Colonic mucosa (tissue), 4 donors: ENCODE data around the gene CRYBG1. TPM values are rescaled to one million over a fixed set of nuclear protein-coding genes. Genes with fewer than 3 reads are reported as not detected.

Source experiments
- DNase-seq: peaks from one replicate; pipeline ENCODE4 v3.0.0-alpha.2; 2020
- H3K27ac ChIP-seq: fragments of 200-600 bp; one replicate; pipeline ENCODE4 v1.8.0; 2021
- H3K27me3 ChIP-seq: fragments of 200-600 bp; one replicate; pipeline ENCODE4 v1.8.0; 2021
- H3K36me3 ChIP-seq: fragments of 200-600 bp; one replicate; pipeline ENCODE4 v1.8.0; 2021
- H3K4me1 ChIP-seq: fragments of 200-600 bp; one replicate; pipeline ENCODE4 v1.8.0; 2021; ENCODE audit warnings: mild to moderate bottlenecking
- H3K4me3 ChIP-seq: fragments of 200-600 bp; one replicate; pipeline ENCODE4 v1.8.0; 2021
- H3K9ac ChIP-seq, 2 donors: one replicate each; pipeline ENCODE4 v1.7.0; 2013; ENCODE audit warnings: control low read depth in 2 of 2, low read depth in 2 of 2, low read length in 2 of 2
- H3K9me3 ChIP-seq: fragments of 200-600 bp; one replicate; pipeline ENCODE4 v1.8.0; 2021
- CTCF ChIP-seq: fragments of 200-600 bp; IDR thresholded peaks from one replicate; pipeline ENCODE4 v1.8.0; 2022; ENCODE audit warnings: antibody characterized with exemption, mild to moderate bottlenecking
- intact Hi-C: fragments of 100-400 bp; cut with DNase I; formaldehyde crosslinking; loops from one replicate; pipeline ENCODE4 v1.14.1; 2022
- total RNA-seq, 2 donors: library from RNA; stranded (reverse); fragmentation: NEBNext Ultra II Directional in 1 of 2; extraction: Animal tissue kit (Norgen Biotek cat#: 25700) in 1 of 2; gene quantifications; one replicate each; pipeline ENCODE4 v1.2.1, GENCODE V29; 2021
- donor health status: healthy.
- donor health status: DM: no; HTN: no; CAD: no.
- donor health status: DM: no; HTN: no; CAD: no.

The CRYBG1 gene
- total RNA-seq, 2 donors from 2014 or later = 80.5 to 102 TPM

GRCh38 chr6:106417572-106418147 is 57.1 kb downstream of the CRYBG1 start:
- no peaks in the 10 kb centered on the region for H3K36me3 ChIP-seq
- no peak overlapping the region for H3K4me3 ChIP-seq
- no peak for DNase-seq
- H3K9me3 ChIP-seq = no peaks in the 10 kb centered on the region
- H3K9ac ChIP-seq = no peak overlapping the region
- no peaks in the 10 kb centered on the region for H3K4me1 ChIP-seq
- H3K27me3 ChIP-seq = no peaks in the 10 kb centered on the region
- no peak for TF ChIP-seq CTCF
- intact Hi-C loops = no loop called here
- H3K27ac ChIP-seq = no peak overlapping the region

GRCh38 chr6:106419900-106420613 is 59.5 kb downstream of the CRYBG1 start:
- H3K4me3 ChIP-seq = no peak overlapping the region
- H3K9ac ChIP-seq = no peak overlapping the region
- H3K27me3 ChIP-seq = no peaks in the 10 kb centered on the region
- intact Hi-C loops = no loop called here
- no peaks in the 10 kb centered on the region for H3K9me3 ChIP-seq
- DNase-seq = no peak
- no peaks in the 10 kb centered on the region for H3K4me1 ChIP-seq
- no peaks in the 10 kb centered on the region for H3K36me3 ChIP-seq
- H3K27ac ChIP-seq = no peak overlapping the region
- TF ChIP-seq CTCF = no peak

GRCh38 chr6:106421496-106421895 is 61.0 kb downstream of the CRYBG1 start:
- no peak overlapping the region for H3K27ac ChIP-seq
- no peaks in the 10 kb centered on the region for H3K4me1 ChIP-seq
- H3K36me3 ChIP-seq = no peaks in the 10 kb centered on the region
- intact Hi-C loops = no loop called here
- DNase-seq = no peak
- no peak overlapping the region for H3K4me3 ChIP-seq
- H3K9ac ChIP-seq = no peak overlapping the region
- no peak for TF ChIP-seq CTCF
- H3K9me3 ChIP-seq = no peaks in the 10 kb centered on the region
- no peaks in the 10 kb centered on the region for H3K27me3 ChIP-seq

GRCh38 chr6:106422534-106422933 is 62.0 kb downstream of the CRYBG1 start:
- H3K36me3 ChIP-seq = no peaks in the 10 kb centered on the region
- no peak overlapping the region for H3K9ac ChIP-seq
- H3K4me1 ChIP-seq = no peaks in the 10 kb centered on the region
- TF ChIP-seq CTCF = no peak
- no peaks in the 10 kb centered on the region for H3K9me3 ChIP-seq
- no peak for DNase-seq
- intact Hi-C loops = no loop called here
- H3K27me3 ChIP-seq = no peaks in the 10 kb centered on the region
- no peak overlapping the region for H3K27ac ChIP-seq
- H3K4me3 ChIP-seq = no peak overlapping the region

- no peak for DNase-seq
- intact Hi-C loops = no loop called here
- H3K27ac ChIP-seq = no peak overlapping the region
- no peaks in the 10 kb centered on the region for H3K27me3 ChIP-seq
- H3K9ac ChIP-seq = no peak overlapping the region
- no peak for TF ChIP-seq CTCF
- H3K36me3 ChIP-seq = no peaks in the 10 kb centered on the region
- H3K4me3 ChIP-seq = no peak overlapping the region
- H3K4me1 ChIP-seq = no peaks in the 10 kb centered on the region
- H3K9me3 ChIP-seq = no peaks in the 10 kb centered on the region
Observed at GRCh38 chr6:106425382-106425781, 64.9 kb downstream of the CRYBG1 start.
